ENCODE measurements around the gene C2orf49. TPM values are rescaled to one million over a fixed set of nuclear protein-coding genes. Genes with fewer than 3 reads are reported as not detected.

The C2orf49 gene
- total and polyA plus RNA-seq, 10 of the 15 experiments (the other 5 are each of a cell fraction or from before 2014, with no cell fraction given) = 7.2 to 24.2 (median 15.5) TPM

GRCh38 chr2:105385731-105386540, 48.6 kb downstream of the C2orf49 start (continued):
- TF ChIP-seq SMAD5 (IDR thresholded peaks at IDR 0.05; ENCODE audit: low read depth) (no peak), PML (IDR thresholded peaks at IDR 0.05; ENCODE audit: low read length) (no peak), FOXK2 (IDR thresholded peaks at IDR 0.05) (no peak), KAT2A (conservative IDR thresholded peaks at IDR 0.05; ENCODE audit: control insufficient read depth, low read depth, low read length) (no peak), NBN (IDR thresholded peaks at IDR 0.05) (no peak), SP1 (IDR thresholded peaks at IDR 0.05; ENCODE audit: low read depth, low read length) (no peak), TCF12 (IDR thresholded peaks at IDR 0.05; ENCODE audit: low read depth, low read length) (no peak)

DNA sequence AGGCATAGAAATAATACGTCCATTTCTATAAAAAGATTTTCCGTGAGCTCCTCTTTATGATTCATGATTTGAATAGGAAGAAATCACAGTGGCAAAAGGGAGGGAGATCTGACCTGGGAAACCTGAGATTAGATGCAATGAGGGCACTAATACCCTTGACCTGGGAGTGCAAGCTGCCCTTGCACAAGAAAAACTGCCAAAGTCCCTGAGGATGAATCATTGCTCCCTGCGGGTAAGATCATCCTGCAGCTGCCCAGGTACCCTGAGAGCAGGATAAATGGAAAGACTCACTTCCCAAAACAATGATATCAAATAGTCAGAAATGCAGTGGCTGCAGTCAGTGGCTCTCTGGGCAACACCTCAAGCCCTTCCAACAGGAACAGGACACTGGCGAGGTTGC, 49.9 kb downstream of the C2orf49 start:
- no peaks in the 10 kb centered on the region for H3K36me3 ChIP-seq (ENCODE audit: control insufficient read depth in 2 of 2, insufficient read depth in 2 of 2, low read length in 1 of 2)
- intact Hi-C loops (cut with micrococcal nuclease; ENCODE audit: unreplicated experiment) (no loop called here), in situ Hi-C loops (cut with MboI) (no loop called here)
- no peak overlapping the region for H3K27ac ChIP-seq (ENCODE audit: control insufficient read depth, insufficient read depth)
- H4K20me1 ChIP-seq (ENCODE audit: control insufficient read depth, insufficient read depth) = no peaks in the 10 kb centered on the region
- ChIA-PET CTCF (no interaction called here), SMC1A (ENCODE audit: uncharacterized antibody, unreplicated experiment) (interaction anchor here (1.2 kb wide), 1 partner anchor 11 kb away, joined by 3 read pairs; no protein-coding TSS in a partner anchor), POLR2A (no interaction called here), RAD21 (ENCODE audit: unreplicated experiment) (no interaction called here)
- H3K4me1 ChIP-seq (ENCODE audit: control insufficient read depth, insufficient read depth, low read length) = no peaks in the 10 kb centered on the region
- H3K9me3 ChIP-seq (replicated peaks; ENCODE audit: control insufficient read depth, insufficient read depth, low read length) = no peaks in the 10 kb centered on the region
- ATAC-seq = no peak
- H3K4me2 ChIP-seq (ENCODE audit: control insufficient read depth, insufficient read depth) = no peak overlapping the region
- no peaks in the 10 kb centered on the region; a peak in 1 of 4 replicates for H3K27me3 ChIP-seq (replicated peaks in 1 of 2; ENCODE audit: control insufficient read depth in 2 of 2, insufficient read depth in 2 of 2, low read length in 1 of 2)
- no peak overlapping the region for H2AFZ ChIP-seq (ENCODE audit: control insufficient read depth, low read depth, low read length)
- no peaks in the 10 kb centered on the region for H3K79me2 ChIP-seq (ENCODE audit: control insufficient read depth, insufficient read depth, low read length)
- no TSS peak for BruUV-seq (replicated peaks)
- no peak for FAIRE-seq
- 16% methylated on average over 4 of the region's 4 CpGs for WGBS (ENCODE audit: insufficient coverage, insufficient replicate concordance, low lambda C conversion rate, missing lambda C conversion rate)
- no peak overlapping the region for H3K9ac ChIP-seq (ENCODE audit: control insufficient read depth, insufficient read depth, low read length)
- no peak for DNase-seq (ENCODE audit: low read depth, low spot score)
- H3K4me3 ChIP-seq = no peak overlapping the region
- TF ChIP-seq, protein P1, sequence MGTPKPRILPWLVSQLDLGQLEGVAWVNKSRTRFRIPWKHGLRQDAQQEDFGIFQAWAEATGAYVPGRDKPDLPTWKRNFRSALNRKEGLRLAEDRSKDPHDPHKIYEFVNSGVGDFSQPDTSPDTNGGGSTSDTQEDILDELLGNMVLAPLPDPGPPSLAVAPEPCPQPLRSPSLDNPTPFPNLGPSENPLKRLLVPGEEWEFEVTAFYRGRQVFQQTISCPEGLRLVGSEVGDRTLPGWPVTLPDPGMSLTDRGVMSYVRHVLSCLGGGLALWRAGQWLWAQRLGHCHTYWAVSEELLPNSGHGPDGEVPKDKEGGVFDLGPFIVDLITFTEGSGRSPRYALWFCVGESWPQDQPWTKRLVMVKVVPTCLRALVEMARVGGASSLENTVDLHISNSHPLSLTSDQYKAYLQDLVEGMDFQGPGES (IDR thresholded peaks at IDR 0.05) = no peak
- TF ChIP-seq SUPT20H (IDR thresholded peaks at IDR 0.05; ENCODE audit: borderline replicate concordance, control insufficient read depth, low read depth, low read length) (no peak), POU2F2 (IDR thresholded peaks at IDR 0.05; ENCODE audit: borderline replicate concordance, low read depth, low read length) (no peak), NBN (IDR thresholded peaks at IDR 0.05) (no peak), SUZ12 (IDR thresholded peaks at IDR 0.05; ENCODE audit: unreplicated experiment) (no peak), YY1 (IDR thresholded peaks at IDR 0.05; ENCODE audit: low read depth, low read length) (no peak), ATF2 (IDR thresholded peaks at IDR 0.05; ENCODE audit: low read length) (no peak), FOXK2 (IDR thresholded peaks at IDR 0.05) (no peak), ZBTB4 (CRISPR knock-in tag; IDR thresholded peaks at IDR 0.05) (no peak), CHD1 (IDR thresholded peaks at IDR 0.05; ENCODE audit: low read depth, low read length) (no peak), SRF (IDR thresholded peaks at IDR 0.05; ENCODE audit: low read depth in 2 of 2, low read length in 2 of 2) (no peak)
- TF ChIP-seq, protein P2, sequence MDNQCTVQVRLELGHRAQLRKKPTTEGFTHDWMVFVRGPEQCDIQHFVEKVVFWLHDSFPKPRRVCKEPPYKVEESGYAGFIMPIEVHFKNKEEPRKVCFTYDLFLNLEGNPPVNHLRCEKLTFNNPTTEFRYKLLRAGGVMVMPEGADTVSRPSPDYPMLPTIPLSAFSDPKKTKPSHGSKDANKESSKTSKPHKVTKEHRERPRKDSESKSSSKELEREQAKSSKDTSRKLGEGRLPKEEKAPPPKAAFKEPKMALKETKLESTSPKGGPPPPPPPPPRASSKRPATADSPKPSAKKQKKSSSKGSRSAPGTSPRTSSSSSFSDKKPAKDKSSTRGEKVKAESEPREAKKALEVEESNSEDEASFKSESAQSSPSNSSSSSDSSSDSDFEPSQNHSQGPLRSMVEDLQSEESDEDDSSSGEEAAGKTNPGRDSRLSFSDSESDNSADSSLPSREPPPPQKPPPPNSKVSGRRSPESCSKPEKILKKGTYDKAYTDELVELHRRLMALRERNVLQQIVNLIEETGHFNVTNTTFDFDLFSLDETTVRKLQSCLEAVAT (IDR thresholded peaks at IDR 0.05) = no peak

Measured in GM12878 (cell line).